Measurements from ENCODE around the gene DSG2. TPM values are rescaled to one million over a fixed set of nuclear protein-coding genes. Genes with fewer than 3 reads are reported as not detected.

The DSG2 gene
- total RNA-seq, 1 donor from 2014 or later, result 8.2 TPM

- H3K9me3 Mint-ChIP-seq (ENCODE audit: unreplicated experiment), result peaks cover 1% of the 10 kb centered on the region
- no peak for TF ChIP-seq CTCF (IDR thresholded peaks at IDR 0.05; ENCODE audit: partially characterized antibody, unreplicated experiment)
- H3K27me3 Mint-ChIP-seq (ENCODE audit: unreplicated experiment), result peaks cover 2% of the 10 kb centered on the region
- H3K4me3 Mint-ChIP-seq (ENCODE audit: unreplicated experiment), result no peak overlapping the region
- no peaks in the 10 kb centered on the region for H3K36me3 Mint-ChIP-seq (ENCODE audit: unreplicated experiment)
- no peak overlapping the region for H3K27ac Mint-ChIP-seq (ENCODE audit: unreplicated experiment)
- H3K4me1 Mint-ChIP-seq (ENCODE audit: low read depth, unreplicated experiment), result no peaks in the 10 kb centered on the region
- DNase-seq, result no peak
These were observed 68.0 kb downstream of the DSG2 start for GRCh38 chr18:31565782-31566512.

GRCh38 chr18:31566576-31567306, 68.8 kb downstream of the DSG2 start:
- Mint-ChIP-seq H3K36me3 (ENCODE audit: unreplicated experiment) (no peaks in the 10 kb centered on the region), H3K27me3 (ENCODE audit: unreplicated experiment) (peaks cover 2% of the 10 kb centered on the region), H3K27ac (ENCODE audit: unreplicated experiment) (no peak overlapping the region), H3K4me1 (ENCODE audit: low read depth, unreplicated experiment) (no peaks in the 10 kb centered on the region), H3K9me3 (ENCODE audit: unreplicated experiment) (peaks cover 1% of the 10 kb centered on the region), H3K4me3 (ENCODE audit: unreplicated experiment) (no peak overlapping the region)
- DNase-seq, result no peak
- no peak for TF ChIP-seq CTCF (IDR thresholded peaks at IDR 0.05; ENCODE audit: partially characterized antibody, unreplicated experiment)

GRCh38 chr18:31572368-31572767, 74.4 kb downstream of the DSG2 start:
- Mint-ChIP-seq H3K4me3 (ENCODE audit: unreplicated experiment) (no peak overlapping the region), H3K27me3 (ENCODE audit: unreplicated experiment) (peaks cover 4% of the 10 kb centered on the region), H3K4me1 (ENCODE audit: low read depth, unreplicated experiment) (no peaks in the 10 kb centered on the region), H3K27ac (ENCODE audit: unreplicated experiment) (no peak overlapping the region), H3K36me3 (ENCODE audit: unreplicated experiment) (no peaks in the 10 kb centered on the region), H3K9me3 (ENCODE audit: unreplicated experiment) (peaks cover 5% of the 10 kb centered on the region)
- no peak for DNase-seq
- no peak for TF ChIP-seq CTCF (IDR thresholded peaks at IDR 0.05; ENCODE audit: partially characterized antibody, unreplicated experiment)

- peaks cover 4% of the 10 kb centered on the region for H3K27me3 Mint-ChIP-seq (ENCODE audit: unreplicated experiment)
- DNase-seq, result no peak
- peaks cover 5% of the 10 kb centered on the region for H3K9me3 Mint-ChIP-seq (ENCODE audit: unreplicated experiment)
- H3K36me3 Mint-ChIP-seq (ENCODE audit: unreplicated experiment), result no peaks in the 10 kb centered on the region
- TF ChIP-seq CTCF (IDR thresholded peaks at IDR 0.05; ENCODE audit: partially characterized antibody, unreplicated experiment), result no peak
- H3K4me1 Mint-ChIP-seq (ENCODE audit: low read depth, unreplicated experiment), result no peaks in the 10 kb centered on the region
- H3K27ac Mint-ChIP-seq (ENCODE audit: unreplicated experiment), result no peak overlapping the region
- no peak overlapping the region for H3K4me3 Mint-ChIP-seq (ENCODE audit: unreplicated experiment)
These were observed 75.1 kb downstream of the DSG2 start for GRCh38 chr18:31573051-31573450.

GRCh38 chr18:31574359-31574758, 76.4 kb downstream of the DSG2 start:
- H3K4me1 Mint-ChIP-seq (ENCODE audit: low read depth, unreplicated experiment), result no peaks in the 10 kb centered on the region
- H3K36me3 Mint-ChIP-seq (ENCODE audit: unreplicated experiment), result no peaks in the 10 kb centered on the region
- TF ChIP-seq CTCF (IDR thresholded peaks at IDR 0.05; ENCODE audit: partially characterized antibody, unreplicated experiment), result no peak
- peaks cover 4% of the 10 kb centered on the region for H3K9me3 Mint-ChIP-seq (ENCODE audit: unreplicated experiment)
- H3K4me3 Mint-ChIP-seq (ENCODE audit: unreplicated experiment), result no peak overlapping the region
- no peak for DNase-seq
- no peak overlapping the region for H3K27ac Mint-ChIP-seq (ENCODE audit: unreplicated experiment)
- H3K27me3 Mint-ChIP-seq (ENCODE audit: unreplicated experiment), result peaks cover 2% of the 10 kb centered on the region
